ENCODE results near the gene NLK. TPM values are rescaled to one million over a fixed set of nuclear protein-coding genes. Genes with fewer than 3 reads are reported as not detected.

The NLK gene
- total RNA-seq, 1 experiment from 2014 or later, result 40.3 TPM

DNA sequence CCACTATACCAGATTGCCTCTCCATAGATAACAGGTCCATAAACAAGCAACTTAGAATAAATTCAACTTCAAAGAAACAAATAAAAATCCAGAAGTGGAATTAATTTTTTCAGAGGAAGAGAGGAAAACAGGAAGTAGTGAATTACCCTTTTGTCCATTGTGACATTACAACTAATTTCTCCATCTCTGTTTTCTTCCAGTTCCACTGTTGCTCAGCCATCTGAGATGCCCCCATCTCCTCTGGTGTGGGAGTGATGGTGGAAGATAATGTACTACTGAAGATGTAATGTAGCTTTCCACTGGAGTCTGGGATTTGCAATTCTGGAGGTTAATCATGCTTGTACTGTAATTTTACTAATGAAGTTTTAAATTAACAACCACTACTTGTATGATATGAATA lies 151.9 kb downstream of the NLK start:
- no peaks in the 10 kb centered on the region for H3K27me3 Mint-ChIP-seq (ENCODE audit: low read depth)
- H3K27ac Mint-ChIP-seq, result no peak overlapping the region
- TF ChIP-seq SMAD4 (CRISPR knock-in tag; IDR thresholded peaks at IDR 0.05) (no peak), RORB (CRISPR knock-in tag; IDR thresholded peaks at IDR 0.05) (no peak), FOXJ3 (CRISPR knock-in tag; IDR thresholded peaks at IDR 0.05; ENCODE audit: borderline replicate concordance) (no peak)
- TF ChIP-seq, protein P1, sequence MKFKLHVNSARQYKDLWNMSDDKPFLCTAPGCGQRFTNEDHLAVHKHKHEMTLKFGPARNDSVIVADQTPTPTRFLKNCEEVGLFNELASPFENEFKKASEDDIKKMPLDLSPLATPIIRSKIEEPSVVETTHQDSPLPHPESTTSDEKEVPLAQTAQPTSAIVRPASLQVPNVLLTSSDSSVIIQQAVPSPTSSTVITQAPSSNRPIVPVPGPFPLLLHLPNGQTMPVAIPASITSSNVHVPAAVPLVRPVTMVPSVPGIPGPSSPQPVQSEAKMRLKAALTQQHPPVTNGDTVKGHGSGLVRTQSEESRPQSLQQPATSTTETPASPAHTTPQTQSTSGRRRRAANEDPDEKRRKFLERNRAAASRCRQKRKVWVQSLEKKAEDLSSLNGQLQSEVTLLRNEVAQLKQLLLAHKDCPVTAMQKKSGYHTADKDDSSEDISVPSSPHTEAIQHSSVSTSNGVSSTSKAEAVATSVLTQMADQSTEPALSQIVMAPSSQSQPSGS (CRISPR knock-in tag; IDR thresholded peaks at IDR 0.05; ENCODE audit: borderline replicate concordance, low read depth), result no peak
- ATAC-seq (no peak), DNase-seq (ENCODE audit: low spot score) (no peak)
- H3K4me1 Mint-ChIP-seq, result peaks cover 20% of the 10 kb centered on the region
- H3K36me3 Mint-ChIP-seq, result peaks cover 15% of the 10 kb centered on the region
- no peak overlapping the region for H3K4me3 Mint-ChIP-seq
- H3K9me3 Mint-ChIP-seq, result no peaks in the 10 kb centered on the region
- POLR2A ChIA-PET, result no interaction called here
- CTCF ChIA-PET, result no interaction called here

DNA sequence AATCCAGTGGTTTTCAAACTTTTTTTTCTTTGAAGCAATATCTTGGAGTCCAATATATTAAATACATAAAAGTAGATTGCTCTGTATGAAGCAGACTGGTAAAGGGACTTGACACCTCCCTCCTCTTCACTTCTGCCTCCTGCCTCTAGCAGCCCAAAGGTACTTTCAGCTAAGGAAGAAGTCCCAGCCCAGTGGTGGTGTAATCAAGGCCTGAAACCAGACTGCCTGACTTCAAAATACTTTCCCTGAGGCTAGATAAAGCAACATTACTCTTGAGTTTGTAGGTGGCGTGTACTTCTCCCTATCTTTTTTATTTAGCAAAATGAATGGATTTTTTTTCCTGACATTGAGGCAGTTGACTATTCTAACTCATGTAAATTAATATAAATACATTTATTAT lies 154.2 kb downstream of the NLK start:
- ChIA-PET CTCF (no interaction called here), POLR2A (no interaction called here)
- no peak for TF ChIP-seq ELF4 (CRISPR knock-in tag; IDR thresholded peaks at IDR 0.05; ENCODE audit: low read depth)
- TF ChIP-seq GRHL2 (CRISPR knock-in tag; IDR thresholded peaks at IDR 0.05; ENCODE audit: insufficient replicate concordance, severe bottlenecking), result no peak
- no peak for TF ChIP-seq JUN (CRISPR knock-in tag; IDR thresholded peaks at IDR 0.05)
- TF ChIP-seq, protein P2, sequence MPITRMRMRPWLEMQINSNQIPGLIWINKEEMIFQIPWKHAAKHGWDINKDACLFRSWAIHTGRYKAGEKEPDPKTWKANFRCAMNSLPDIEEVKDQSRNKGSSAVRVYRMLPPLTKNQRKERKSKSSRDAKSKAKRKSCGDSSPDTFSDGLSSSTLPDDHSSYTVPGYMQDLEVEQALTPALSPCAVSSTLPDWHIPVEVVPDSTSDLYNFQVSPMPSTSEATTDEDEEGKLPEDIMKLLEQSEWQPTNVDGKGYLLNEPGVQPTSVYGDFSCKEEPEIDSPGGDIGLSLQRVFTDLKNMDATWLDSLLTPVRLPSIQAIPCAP (CRISPR knock-in tag; IDR thresholded peaks at IDR 0.05), result no peak
- no peak for TF ChIP-seq ZBTB21 (CRISPR knock-in tag; IDR thresholded peaks at IDR 0.05; ENCODE audit: borderline replicate concordance)
- no peak for TF ChIP-seq GABPB1 (CRISPR knock-in tag; IDR thresholded peaks at IDR 0.05)
- TF ChIP-seq, protein P3, sequence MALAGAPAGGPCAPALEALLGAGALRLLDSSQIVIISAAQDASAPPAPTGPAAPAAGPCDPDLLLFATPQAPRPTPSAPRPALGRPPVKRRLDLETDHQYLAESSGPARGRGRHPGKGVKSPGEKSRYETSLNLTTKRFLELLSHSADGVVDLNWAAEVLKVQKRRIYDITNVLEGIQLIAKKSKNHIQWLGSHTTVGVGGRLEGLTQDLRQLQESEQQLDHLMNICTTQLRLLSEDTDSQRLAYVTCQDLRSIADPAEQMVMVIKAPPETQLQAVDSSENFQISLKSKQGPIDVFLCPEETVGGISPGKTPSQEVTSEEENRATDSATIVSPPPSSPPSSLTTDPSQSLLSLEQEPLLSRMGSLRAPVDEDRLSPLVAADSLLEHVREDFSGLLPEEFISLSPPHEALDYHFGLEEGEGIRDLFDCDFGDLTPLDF (CRISPR knock-in tag; IDR thresholded peaks at IDR 0.05), result no peak
- TF ChIP-seq ZNF423 (CRISPR knock-in tag; IDR thresholded peaks at IDR 0.05), result no peak
- TF ChIP-seq ZNF138 (CRISPR knock-in tag; conservative IDR thresholded peaks at IDR 0.05), result no peak
- TF ChIP-seq, protein P4, sequence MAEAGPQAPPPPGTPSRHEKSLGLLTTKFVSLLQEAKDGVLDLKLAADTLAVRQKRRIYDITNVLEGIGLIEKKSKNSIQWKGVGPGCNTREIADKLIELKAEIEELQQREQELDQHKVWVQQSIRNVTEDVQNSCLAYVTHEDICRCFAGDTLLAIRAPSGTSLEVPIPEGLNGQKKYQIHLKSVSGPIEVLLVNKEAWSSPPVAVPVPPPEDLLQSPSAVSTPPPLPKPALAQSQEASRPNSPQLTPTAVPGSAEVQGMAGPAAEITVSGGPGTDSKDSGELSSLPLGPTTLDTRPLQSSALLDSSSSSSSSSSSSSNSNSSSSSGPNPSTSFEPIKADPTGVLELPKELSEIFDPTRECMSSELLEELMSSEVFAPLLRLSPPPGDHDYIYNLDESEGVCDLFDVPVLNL (CRISPR knock-in tag; IDR thresholded peaks at IDR 0.05; ENCODE audit: borderline replicate concordance, low read depth), result no peak
- TF ChIP-seq, protein P5, sequence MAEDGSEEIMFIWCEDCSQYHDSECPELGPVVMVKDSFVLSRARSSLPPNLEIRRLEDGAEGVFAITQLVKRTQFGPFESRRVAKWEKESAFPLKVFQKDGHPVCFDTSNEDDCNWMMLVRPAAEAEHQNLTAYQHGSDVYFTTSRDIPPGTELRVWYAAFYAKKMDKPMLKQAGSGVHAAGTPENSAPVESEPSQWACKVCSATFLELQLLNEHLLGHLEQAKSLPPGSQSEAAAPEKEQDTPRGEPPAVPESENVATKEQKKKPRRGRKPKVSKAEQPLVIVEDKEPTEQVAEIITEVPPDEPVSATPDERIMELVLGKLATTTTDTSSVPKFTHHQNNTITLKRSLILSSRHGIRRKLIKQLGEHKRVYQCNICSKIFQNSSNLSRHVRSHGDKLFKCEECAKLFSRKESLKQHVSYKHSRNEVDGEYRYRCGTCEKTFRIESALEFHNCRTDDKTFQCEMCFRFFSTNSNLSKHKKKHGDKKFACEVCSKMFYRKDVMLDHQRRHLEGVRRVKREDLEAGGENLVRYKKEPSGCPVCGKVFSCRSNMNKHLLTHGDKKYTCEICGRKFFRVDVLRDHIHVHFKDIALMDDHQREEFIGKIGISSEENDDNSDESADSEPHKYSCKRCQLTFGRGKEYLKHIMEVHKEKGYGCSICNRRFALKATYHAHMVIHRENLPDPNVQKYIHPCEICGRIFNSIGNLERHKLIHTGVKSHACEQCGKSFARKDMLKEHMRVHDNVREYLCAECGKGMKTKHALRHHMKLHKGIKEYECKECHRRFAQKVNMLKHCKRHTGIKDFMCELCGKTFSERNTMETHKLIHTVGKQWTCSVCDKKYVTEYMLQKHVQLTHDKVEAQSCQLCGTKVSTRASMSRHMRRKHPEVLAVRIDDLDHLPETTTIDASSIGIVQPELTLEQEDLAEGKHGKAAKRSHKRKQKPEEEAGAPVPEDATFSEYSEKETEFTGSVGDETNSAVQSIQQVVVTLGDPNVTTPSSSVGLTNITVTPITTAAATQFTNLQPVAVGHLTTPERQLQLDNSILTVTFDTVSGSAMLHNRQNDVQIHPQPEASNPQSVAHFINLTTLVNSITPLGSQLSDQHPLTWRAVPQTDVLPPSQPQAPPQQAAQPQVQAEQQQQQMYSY (CRISPR knock-in tag; IDR thresholded peaks at IDR 0.05), result no peak
- TF ChIP-seq NR1H2 (CRISPR knock-in tag; IDR thresholded peaks at IDR 0.05), result no peak
- no peak for TF ChIP-seq SOX15 (CRISPR knock-in tag; IDR thresholded peaks at IDR 0.05)
- Mint-ChIP-seq H3K4me3 (no peak overlapping the region), H3K27me3 (ENCODE audit: low read depth) (no peaks in the 10 kb centered on the region), H3K4me1 (peaks cover 20% of the 10 kb centered on the region), H3K36me3 (peaks cover 9% of the 10 kb centered on the region), H3K27ac (no peak overlapping the region), H3K9me3 (no peaks in the 10 kb centered on the region)
- DNase-seq (ENCODE audit: low spot score) (no peak), ATAC-seq (no peak)
